Measurements from ENCODE around the gene FBXL7. TPM values are rescaled to one million over a fixed set of nuclear protein-coding genes. Genes with fewer than 3 reads are reported as not detected.

Gene FBXL7
- total and polyA plus RNA-seq, 2 donors (not counting 3 experiments of a cell fraction or from before 2014, with no cell fraction given) = 23.5 to 32.2 TPM

DNA sequence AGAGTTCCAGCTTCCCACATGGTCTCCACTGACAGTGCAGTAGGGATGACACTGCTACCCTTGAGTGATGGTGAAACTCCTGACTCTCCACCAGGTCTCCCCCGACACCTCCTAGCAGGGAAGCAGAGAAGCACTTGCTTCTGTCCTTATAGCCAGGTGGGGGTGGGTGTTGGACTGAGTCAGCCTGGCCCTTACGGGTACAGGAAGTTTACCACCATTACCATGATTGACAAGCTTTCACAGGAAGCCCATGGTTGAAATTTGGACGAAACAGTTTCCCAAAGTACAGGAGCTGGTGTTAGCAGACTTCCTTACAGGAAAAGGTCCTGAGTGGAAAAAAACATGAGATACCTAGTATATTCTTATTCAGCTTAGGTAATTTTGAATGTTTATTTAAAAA, 3.1 kb upstream of the FBXL7 start:
- intact Hi-C loops (cut with micrococcal nuclease) = no loop called here
- no peaks in the 10 kb centered on the region for H3K9me1 ChIP-seq (replicated peaks; ENCODE audit: control insufficient read depth, extremely low read depth, insufficient read depth, low read length)
- dilution Hi-C loops (cut with MboI; ENCODE audit: extremely low pct_ligation_motif_present, low sequenced_read_pairs) = no loop called here
- ChIA-PET CTCF (interaction anchor here (1.2 to 3.7 kb wide), 7 partner anchors 24 to 499 kb away, joined by 3 to 12 read pairs (median 4); no protein-coding TSS in a partner anchor), POLR2A (no interaction called here)
- peak; percentile 93 for FAIRE-seq
- peak; percentile 83 for DNase-seq (ENCODE audit: low read depth, low spot score)
- peak overlapping the region; percentile 61 for H3K4me2 ChIP-seq (ENCODE audit: insufficient read depth, low read length)
- H3K4me1 ChIP-seq (ENCODE audit: control insufficient read depth, extremely low read depth, insufficient read depth, low read length) = peaks cover 28% of the 10 kb centered on the region
- H2AFZ ChIP-seq (ENCODE audit: low read depth, low read length) = peak overlapping the region; percentile 58
- no peaks in the 10 kb centered on the region for H4K20me1 ChIP-seq (replicated peaks; ENCODE audit: control insufficient read depth, extremely low read depth, insufficient read depth, low read length)
- TF ChIP-seq, protein P1, sequence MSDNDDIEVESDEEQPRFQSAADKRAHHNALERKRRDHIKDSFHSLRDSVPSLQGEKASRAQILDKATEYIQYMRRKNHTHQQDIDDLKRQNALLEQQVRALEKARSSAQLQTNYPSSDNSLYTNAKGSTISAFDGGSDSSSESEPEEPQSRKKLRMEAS (IDR thresholded peaks at IDR 0.05; ENCODE audit: insufficient read depth, insufficient read length) = no peak
- peak; percentile 60 for TF ChIP-seq FOS (IDR thresholded peaks at IDR 0.05; ENCODE audit: borderline replicate concordance, insufficient read depth, low read length)
- TF ChIP-seq POLR2AphosphoS5 (IDR thresholded peaks at IDR 0.05; ENCODE audit: insufficient read depth, low read depth, low read length) = peak; percentile 34
- no peak for TF ChIP-seq POLR2A (IDR thresholded peaks at IDR 0.05; ENCODE audit: low read depth, low read length)
- TF ChIP-seq MYC (IDR thresholded peaks at IDR 0.05; ENCODE audit: low read depth, low read length) = no peak
- TF ChIP-seq CTCF (IDR thresholded peaks at IDR 0.05; ENCODE audit: extremely low read depth in 1 of 2, insufficient read depth in 1 of 2, low read depth in 1 of 2, low read length in 2 of 2) = no peak
- no peak for TF ChIP-seq EZH2 (IDR thresholded peaks at IDR 0.05; ENCODE audit: borderline replicate concordance, low read depth, low read length, severe bottlenecking)
- TF ChIP-seq JUN (IDR thresholded peaks at IDR 0.05; ENCODE audit: borderline replicate concordance, insufficient read depth, insufficient read length, low read depth) = peak; percentile 32
- TF ChIP-seq GATA2 (IDR thresholded peaks at IDR 0.05; ENCODE audit: insufficient read depth, insufficient read length, low read depth, low read length) = no peak
- H3K27ac ChIP-seq (ENCODE audit: insufficient read depth, low read depth, low read length) = no peak overlapping the region
- peaks cover 13% of the 10 kb centered on the region for H3K79me2 ChIP-seq (ENCODE audit: control insufficient read depth, insufficient read depth, low read length)
- no peak overlapping the region for H3K9ac ChIP-seq (replicated peaks; ENCODE audit: extremely low read depth, insufficient read depth, low read length)
- H3K9me3 ChIP-seq (replicated peaks; ENCODE audit: control insufficient read depth, insufficient read depth, low read length) = no peaks in the 10 kb centered on the region
- no peaks in the 10 kb centered on the region for H3K36me3 ChIP-seq (ENCODE audit: control insufficient read depth in 2 of 2, extremely low read depth in 1 of 2, insufficient read depth in 2 of 2, low read length in 2 of 2)
- no peak overlapping the region for H3K4me3 ChIP-seq (replicated peaks in 1 of 3; ENCODE audit: insufficient read depth in 1 of 3, low read depth in 1 of 3, low read length in 3 of 3)
- no TSS peak for BruUV-seq (replicated peaks)
- H3K27me3 ChIP-seq (ENCODE audit: control insufficient read depth in 2 of 2, insufficient read depth in 2 of 2, low read length in 2 of 2) = peaks cover 0 to 3% of the 10 kb centered on the region in 2 experiments

All from endothelial cell of umbilical vein (primary cell).